ENCODE results near the gene PCBP3. TPM values are rescaled to one million over a fixed set of nuclear protein-coding genes. Genes with fewer than 3 reads are reported as not detected.
"Not testable (repeated sequence)": the region's sequence is repeated elsewhere in the genome, so short reads cannot be mapped to it uniquely, and the experiment has no call there.

PCBP3 gene
- total RNA-seq, 1 donor from 2014 or later, result 2.5 TPM

- no peak for DNase-seq (ENCODE audit: low spot score)
- TF ChIP-seq, protein P1, sequence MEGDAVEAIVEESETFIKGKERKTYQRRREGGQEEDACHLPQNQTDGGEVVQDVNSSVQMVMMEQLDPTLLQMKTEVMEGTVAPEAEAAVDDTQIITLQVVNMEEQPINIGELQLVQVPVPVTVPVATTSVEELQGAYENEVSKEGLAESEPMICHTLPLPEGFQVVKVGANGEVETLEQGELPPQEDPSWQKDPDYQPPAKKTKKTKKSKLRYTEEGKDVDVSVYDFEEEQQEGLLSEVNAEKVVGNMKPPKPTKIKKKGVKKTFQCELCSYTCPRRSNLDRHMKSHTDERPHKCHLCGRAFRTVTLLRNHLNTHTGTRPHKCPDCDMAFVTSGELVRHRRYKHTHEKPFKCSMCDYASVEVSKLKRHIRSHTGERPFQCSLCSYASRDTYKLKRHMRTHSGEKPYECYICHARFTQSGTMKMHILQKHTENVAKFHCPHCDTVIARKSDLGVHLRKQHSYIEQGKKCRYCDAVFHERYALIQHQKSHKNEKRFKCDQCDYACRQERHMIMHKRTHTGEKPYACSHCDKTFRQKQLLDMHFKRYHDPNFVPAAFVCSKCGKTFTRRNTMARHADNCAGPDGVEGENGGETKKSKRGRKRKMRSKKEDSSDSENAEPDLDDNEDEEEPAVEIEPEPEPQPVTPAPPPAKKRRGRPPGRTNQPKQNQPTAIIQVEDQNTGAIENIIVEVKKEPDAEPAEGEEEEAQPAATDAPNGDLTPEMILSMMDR (IDR thresholded peaks at IDR 0.05; ENCODE audit: unreplicated experiment), result no peak
- no peak overlapping the region for H3K4me3 Mint-ChIP-seq (ENCODE audit: unreplicated experiment)
- H3K9me3 Mint-ChIP-seq (ENCODE audit: unreplicated experiment), result no peaks in the 10 kb centered on the region
- no peaks in the 10 kb centered on the region for H3K4me1 Mint-ChIP-seq (ENCODE audit: unreplicated experiment)
- H3K27ac Mint-ChIP-seq (ENCODE audit: unreplicated experiment), result no peak overlapping the region
- no peaks in the 10 kb centered on the region for H3K36me3 Mint-ChIP-seq (ENCODE audit: low read depth, unreplicated experiment)
- H3K27me3 Mint-ChIP-seq (ENCODE audit: unreplicated experiment), result no peaks in the 10 kb centered on the region
Measured at GRCh38 chr21:45713613-45714012, 70.1 kb downstream of the PCBP3 start.

GRCh38 chr21:45715441-45715840 lies 71.9 kb downstream of the PCBP3 start:
- TF ChIP-seq, protein P1 (IDR thresholded peaks at IDR 0.05; ENCODE audit: unreplicated experiment), result no peak
- Mint-ChIP-seq H3K36me3 (ENCODE audit: low read depth, unreplicated experiment) (no peaks in the 10 kb centered on the region), H3K4me3 (ENCODE audit: unreplicated experiment) (no peak overlapping the region), H3K9me3 (ENCODE audit: unreplicated experiment) (no peaks in the 10 kb centered on the region), H3K4me1 (ENCODE audit: unreplicated experiment) (no peaks in the 10 kb centered on the region), H3K27me3 (ENCODE audit: unreplicated experiment) (no peaks in the 10 kb centered on the region), H3K27ac (ENCODE audit: unreplicated experiment) (no peak overlapping the region)
- DNase-seq (ENCODE audit: low spot score), result no peak

DNA sequence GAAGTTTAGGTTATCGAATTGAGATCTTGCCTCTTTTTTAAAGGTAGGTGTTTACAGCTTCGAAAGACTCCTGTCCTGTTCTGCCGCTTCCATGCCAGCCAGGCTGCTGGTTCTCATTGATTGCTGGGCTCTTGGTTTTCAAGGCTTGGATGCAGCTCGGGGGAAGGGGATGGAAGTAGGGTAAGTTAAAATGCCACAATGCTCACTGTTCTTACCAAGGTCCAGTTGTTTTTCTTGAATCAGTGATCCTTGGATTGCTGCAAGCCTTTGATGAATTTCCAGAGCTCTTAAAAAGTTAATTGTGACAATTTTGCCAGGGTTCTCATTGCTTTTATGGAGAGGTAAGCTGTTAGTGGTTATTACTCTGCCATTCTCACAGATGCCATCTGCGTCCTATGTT lies 74.9 kb downstream of the PCBP3 start:
- TF ChIP-seq, protein P1 (IDR thresholded peaks at IDR 0.05; ENCODE audit: unreplicated experiment), result no peak
- H3K4me1 Mint-ChIP-seq (ENCODE audit: unreplicated experiment), result no peaks in the 10 kb centered on the region
- no peaks in the 10 kb centered on the region for H3K9me3 Mint-ChIP-seq (ENCODE audit: unreplicated experiment)
- no peaks in the 10 kb centered on the region for H3K36me3 Mint-ChIP-seq (ENCODE audit: low read depth, unreplicated experiment)
- H3K4me3 Mint-ChIP-seq (ENCODE audit: unreplicated experiment), result no peak overlapping the region
- H3K27ac Mint-ChIP-seq (ENCODE audit: unreplicated experiment), result no peak overlapping the region
- no peak for DNase-seq (ENCODE audit: low spot score)
- no peaks in the 10 kb centered on the region for H3K27me3 Mint-ChIP-seq (ENCODE audit: unreplicated experiment)

DNA sequence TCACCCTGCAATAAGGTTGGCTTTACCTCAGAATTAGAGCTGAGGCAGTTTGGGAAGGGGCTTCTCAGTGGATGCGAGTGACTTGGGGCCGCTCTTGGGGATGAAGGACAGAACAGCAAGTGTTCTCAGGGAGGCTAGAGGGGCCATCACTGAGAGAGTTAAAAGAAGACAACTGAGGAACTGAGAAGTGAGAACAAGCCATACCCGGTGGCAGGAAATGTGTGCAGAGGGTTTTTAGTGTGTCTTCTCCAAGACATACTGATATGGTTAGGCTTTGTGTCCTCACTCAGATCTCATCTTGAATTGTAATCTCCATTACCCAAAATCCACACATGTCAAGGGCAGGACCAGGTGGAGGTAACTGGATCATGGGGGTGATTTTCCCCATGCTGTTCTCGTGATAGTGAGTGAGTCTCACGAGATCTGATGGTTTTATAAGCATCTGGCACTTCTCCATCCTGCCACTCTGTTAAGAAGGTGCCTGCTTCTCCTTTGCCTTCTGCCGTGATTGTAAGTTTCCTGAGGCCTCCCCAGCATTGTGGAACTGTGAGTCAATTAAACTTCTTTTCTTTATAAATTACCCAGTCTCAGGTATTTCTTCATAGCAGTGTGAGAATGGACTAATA lies 75.8 kb downstream of the PCBP3 start:
- Mint-ChIP-seq H3K27me3 (ENCODE audit: unreplicated experiment) (peaks cover 2% of the 10 kb centered on the region), H3K36me3 (ENCODE audit: low read depth, unreplicated experiment) (no peaks in the 10 kb centered on the region), H3K4me1 (ENCODE audit: unreplicated experiment) (no peaks in the 10 kb centered on the region), H3K27ac (ENCODE audit: unreplicated experiment) (no peak overlapping the region), H3K9me3 (ENCODE audit: unreplicated experiment) (no peaks in the 10 kb centered on the region), H3K4me3 (ENCODE audit: unreplicated experiment) (no peak overlapping the region)
- TF ChIP-seq, protein P1 (IDR thresholded peaks at IDR 0.05; ENCODE audit: unreplicated experiment), result no peak
- no peak for DNase-seq (ENCODE audit: low spot score)

DNA sequence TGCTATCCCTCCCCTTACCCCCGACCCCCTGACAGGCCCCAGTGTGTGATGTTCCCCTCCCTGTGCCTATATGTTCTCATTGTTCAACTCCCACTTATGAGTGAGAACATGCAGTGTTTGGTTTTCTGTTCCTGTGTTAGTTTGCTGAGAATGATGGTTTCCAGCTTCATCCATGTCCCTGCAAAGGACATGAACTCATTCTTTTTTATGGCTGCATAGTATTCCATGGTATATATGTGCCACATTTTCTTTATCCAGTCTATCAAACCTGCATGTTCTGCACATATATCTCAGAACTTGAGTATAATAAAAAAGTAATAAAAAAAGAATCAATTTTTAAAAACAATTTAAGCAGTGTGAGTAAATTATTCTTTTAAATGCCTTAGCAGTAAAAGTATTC lies 76.7 kb downstream of the PCBP3 start:
- not testable (repeated sequence) for DNase-seq (ENCODE audit: low spot score); H3K36me3 Mint-ChIP-seq (ENCODE audit: low read depth, unreplicated experiment); H3K4me1 Mint-ChIP-seq (ENCODE audit: unreplicated experiment); H3K9me3 Mint-ChIP-seq (ENCODE audit: unreplicated experiment); H3K4me3 Mint-ChIP-seq (ENCODE audit: unreplicated experiment); H3K27me3 Mint-ChIP-seq (ENCODE audit: unreplicated experiment); H3K27ac Mint-ChIP-seq (ENCODE audit: unreplicated experiment)
